MM.1S (cell line): ENCODE measurements around the gene TMPRSS11D.

Experiments used
- DNase-seq: peaks from one replicate; pipeline ENCODE4 v3.0.0-alpha.2; 2015
- H2AFZ ChIP-seq: fragments of 300-600 bp; sonication (generic); 2 replicates; pipeline ENCODE4 v1.6.0; 2016; ENCODE audit warnings: antibody characterized with exemption, low read length
- H3F3A ChIP-seq: fragments of 300-600 bp; sonication (generic); 2 replicates; pipeline ENCODE4 v1.6.1; 2016; ENCODE audit warnings: mild to moderate bottlenecking, antibody characterized with exemption, low read length, moderate library complexity, mixed read lengths; ENCODE audit not compliant: insufficient read depth
- H3K27ac ChIP-seq: fragments of 300-600 bp; sonication (generic); 2 replicates; pipeline ENCODE4 v1.5.1; 2016; ENCODE audit warnings: mild to moderate bottlenecking, low read length
- H3K27me3 ChIP-seq: fragments of 300-600 bp; sonication (generic); replicated peaks from 2 replicates; pipeline ENCODE4 v1.6.0; 2016; ENCODE audit warnings: low read length; ENCODE audit not compliant: insufficient read depth
- H3K36me3 ChIP-seq: fragments of 300-600 bp; sonication (generic); replicated peaks from 2 replicates; pipeline ENCODE4 v1.6.1; 2016; ENCODE audit warnings: mild to moderate bottlenecking, low read length, mixed read lengths; ENCODE audit not compliant: insufficient read depth
- H3K4me1 ChIP-seq: fragments of 300-600 bp; sonication (generic); 2 replicates; pipeline ENCODE4 v1.6.1; 2016; ENCODE audit warnings: low read length, mixed read lengths
- H3K4me2 ChIP-seq: fragments of 300-600 bp; sonication (generic); 2 replicates; pipeline ENCODE4 v1.6.0; 2016; ENCODE audit warnings: low read depth, low read length
- H3K4me3 ChIP-seq: fragments of 300-600 bp; sonication (generic); 2 replicates; pipeline ENCODE4 v1.5.1; 2016; ENCODE audit warnings: low read length, mixed read lengths
- H3K79me2 ChIP-seq: fragments of 300-600 bp; sonication (generic); 2 replicates; pipeline ENCODE4 v1.6.1; 2016; ENCODE audit warnings: mixed run types, low read length, mixed read lengths
- H3K9ac ChIP-seq: fragments of 300-600 bp; sonication (generic); 2 replicates; pipeline ENCODE4 v1.6.1; 2016; ENCODE audit warnings: low read length, mixed read lengths
- H3K9me2 ChIP-seq: fragments of 300-600 bp; sonication (generic); replicated peaks from 2 replicates; pipeline ENCODE4 v1.6.1; 2016; ENCODE audit warnings: mild to moderate bottlenecking, low read length, mixed read lengths; ENCODE audit not compliant: insufficient read depth
- H3K9me3 ChIP-seq: fragments of 300-600 bp; sonication (generic); replicated peaks from 2 replicates; pipeline ENCODE4 v1.6.1; 2016; ENCODE audit warnings: mild to moderate bottlenecking, low read length, mixed read lengths; ENCODE audit not compliant: insufficient read depth
- H4K20me1 ChIP-seq: fragments of 300-600 bp; sonication (generic); 2 replicates; pipeline ENCODE4 v1.6.1; 2016; ENCODE audit warnings: mild to moderate bottlenecking, low read length, moderate library complexity, mixed read lengths; ENCODE audit not compliant: insufficient read depth
- CTCF ChIP-seq: fragments of 300-600 bp; sonication (generic); IDR thresholded peaks from 2 replicates; pipeline ENCODE4 v1.5.1; 2016; ENCODE audit warnings: antibody characterized with exemption, low read length, mixed read lengths
- EZH2 ChIP-seq: fragments of 300-600 bp; sonication (generic); optimal IDR thresholded peaks from 2 replicates; pipeline ENCODE3; 2017; ENCODE audit warnings: low read depth, mild to moderate bottlenecking, antibody characterized with exemption, low read length, mixed read lengths
- EZH2phosphoT487 ChIP-seq: fragments of 300-600 bp; sonication (generic); IDR thresholded peaks from 2 replicates; pipeline ENCODE4 v1.6.1; 2018; ENCODE audit warnings: antibody characterized with exemption, low read length

TMPRSS11D gene

DNA sequence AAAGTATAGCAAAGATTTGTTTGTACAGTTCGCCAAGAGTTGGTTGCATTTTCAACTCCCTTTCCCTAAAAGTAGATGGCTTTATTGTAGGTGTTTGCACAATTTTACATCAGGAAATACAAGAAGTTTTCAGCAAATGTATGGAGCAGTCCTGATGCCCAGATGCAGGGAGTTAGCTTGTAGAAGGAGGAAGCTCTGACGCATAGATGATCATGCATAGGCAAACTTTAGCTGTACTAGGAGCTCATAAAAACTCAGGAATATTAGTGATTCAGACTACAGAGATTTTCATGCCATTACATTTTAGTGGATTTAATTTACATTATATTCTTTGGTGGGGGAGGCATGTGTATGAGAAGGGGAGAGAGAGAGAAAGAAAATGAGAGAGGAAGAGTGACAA lies 62.9 kb downstream of the TMPRSS11D start:
- no peaks in the 10 kb centered on the region for H3K4me1 ChIP-seq
- H4K20me1 ChIP-seq, result no peaks in the 10 kb centered on the region
- H3K4me2 ChIP-seq, result no peak overlapping the region
- no peaks in the 10 kb centered on the region for H3K36me3 ChIP-seq
- H3K4me3 ChIP-seq, result no peak overlapping the region
- H3K9me3 ChIP-seq, result no peaks in the 10 kb centered on the region
- no peak overlapping the region for H3K27ac ChIP-seq
- H3F3A ChIP-seq, result no peaks in the 10 kb centered on the region; the same call in 1 of the 2 replicates
- H3K9me2 ChIP-seq, result no peaks in the 10 kb centered on the region
- TF ChIP-seq CTCF, result no peak
- TF ChIP-seq EZH2, result no peak
- TF ChIP-seq EZH2phosphoT487, result no peak
- no peak overlapping the region for H2AFZ ChIP-seq
- H3K9ac ChIP-seq, result no peak overlapping the region
- H3K79me2 ChIP-seq, result no peaks in the 10 kb centered on the region
- no peaks in the 10 kb centered on the region for H3K27me3 ChIP-seq
- DNase-seq, result no peak

- Histone ChIP-seq H3F3A (no peaks in the 10 kb centered on the region), H3K4me3 (no peak overlapping the region), H3K27me3 (no peaks in the 10 kb centered on the region), H3K79me2 (no peaks in the 10 kb centered on the region), H3K9me3 (no peaks in the 10 kb centered on the region), H3K9ac (no peak overlapping the region), H3K9me2 (no peaks in the 10 kb centered on the region), H2AFZ (no peak overlapping the region), H3K4me1 (no peaks in the 10 kb centered on the region), H4K20me1 (no peaks in the 10 kb centered on the region), H3K4me2 (no peak overlapping the region), H3K27ac (no peak overlapping the region), H3K36me3 (no peaks in the 10 kb centered on the region)
- TF ChIP-seq EZH2 (no peak), EZH2phosphoT487 (no peak)
- no peak for DNase-seq
Observed at GRCh38 chr4:67810011-67810410, 73.8 kb downstream of the TMPRSS11D start.

DNA sequence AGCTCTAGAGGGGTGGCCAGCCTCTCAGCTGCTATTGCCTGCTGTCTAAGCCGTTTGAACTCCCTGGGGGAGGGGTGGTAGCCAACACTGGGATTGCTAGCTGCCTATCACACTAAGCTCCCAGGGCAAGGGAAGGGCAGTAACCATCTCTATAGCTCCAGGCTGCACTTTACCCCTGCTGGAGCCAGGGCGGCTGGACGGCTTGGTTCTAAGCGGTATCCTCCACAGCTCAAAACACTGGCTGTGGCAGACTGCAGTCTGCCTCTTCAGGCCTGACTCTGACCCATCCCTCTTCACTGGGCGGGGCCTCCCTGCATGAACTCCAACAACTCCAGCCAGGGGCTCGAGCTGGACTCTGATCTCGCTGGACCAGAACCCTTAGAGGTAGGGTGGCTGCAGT lies 74.3 kb downstream of the TMPRSS11D start:
- Histone ChIP-seq H3K79me2 (no peaks in the 10 kb centered on the region), H3K9me3 (no peaks in the 10 kb centered on the region), H4K20me1 (no peaks in the 10 kb centered on the region), H3K9me2 (no peaks in the 10 kb centered on the region), H3F3A (no peaks in the 10 kb centered on the region), H3K4me1 (no peaks in the 10 kb centered on the region), H2AFZ (no peak overlapping the region), H3K9ac (no peak overlapping the region), H3K36me3 (no peaks in the 10 kb centered on the region), H3K27ac (no peak overlapping the region), H3K4me3 (no peak overlapping the region), H3K4me2 (no peak overlapping the region), H3K27me3 (no peaks in the 10 kb centered on the region)
- no peak for DNase-seq
- TF ChIP-seq CTCF (no peak), EZH2phosphoT487 (no peak), EZH2 (no peak)

DNA sequence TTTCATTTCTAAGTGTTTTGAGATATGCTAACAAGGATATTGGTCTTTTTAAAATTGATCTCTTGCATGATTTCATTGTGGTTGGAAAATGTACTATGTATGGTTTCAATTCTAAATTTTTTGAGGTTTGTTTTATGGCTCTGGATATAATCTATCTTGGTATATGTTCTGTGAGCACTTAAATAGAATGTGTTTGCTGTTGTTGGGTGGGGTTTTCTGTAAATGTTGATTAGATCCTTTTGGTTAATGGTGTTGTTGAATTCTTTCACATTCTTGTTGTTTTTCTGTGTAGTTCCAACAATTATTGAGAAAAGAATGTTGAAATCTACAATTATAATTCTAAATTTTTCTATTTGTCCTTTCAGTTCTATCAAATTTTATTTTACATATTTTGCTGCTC lies 87.0 kb downstream of the TMPRSS11D start:
- no peak overlapping the region for H3K4me2 ChIP-seq
- H3K27ac ChIP-seq, result no peak overlapping the region
- no peaks in the 10 kb centered on the region for H3K27me3 ChIP-seq
- no peaks in the 10 kb centered on the region for H3K4me1 ChIP-seq
- no peaks in the 10 kb centered on the region for H3K79me2 ChIP-seq
- H3K9me2 ChIP-seq, result no peaks in the 10 kb centered on the region
- no peak for TF ChIP-seq EZH2phosphoT487
- TF ChIP-seq EZH2, result no peak
- TF ChIP-seq CTCF, result no peak
- no peaks in the 10 kb centered on the region for H3F3A ChIP-seq
- H3K9me3 ChIP-seq, result no peaks in the 10 kb centered on the region
- H2AFZ ChIP-seq, result no peak overlapping the region
- no peak for DNase-seq
- H3K9ac ChIP-seq, result no peak overlapping the region
- H3K36me3 ChIP-seq, result no peaks in the 10 kb centered on the region
- no peak overlapping the region for H3K4me3 ChIP-seq
- H4K20me1 ChIP-seq, result no peaks in the 10 kb centered on the region
